IPS DF 19.7 (cell line): ENCODE results near the gene KAT6B.

Experiments used
- DNase-seq: peaks from one replicate; pipeline ENCODE4 v3.0.0-alpha.2; 2013; ENCODE audit warnings: low read depth, low spot score

Gene KAT6B

DNA sequence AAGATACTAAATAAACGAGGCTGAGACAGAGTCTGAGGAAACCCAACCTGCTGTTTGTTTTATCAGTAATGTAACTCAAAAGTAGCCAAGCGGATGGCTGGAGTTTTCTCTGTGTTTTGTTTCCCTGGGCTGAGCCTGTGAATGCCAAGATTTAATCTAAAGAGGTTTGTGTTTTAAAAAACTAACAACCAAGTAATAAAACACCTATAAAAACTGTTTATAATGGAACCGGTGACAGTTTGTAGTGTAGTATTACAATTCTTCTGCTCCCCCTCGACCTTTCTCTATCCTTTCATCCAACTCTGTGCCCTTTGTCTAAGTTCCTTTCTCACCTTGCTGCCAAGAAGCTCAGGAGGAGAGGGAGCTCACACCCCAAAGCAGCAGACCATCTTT is 2.6 kb upstream of the KAT6B start:
- DNase-seq: no peak

DNA sequence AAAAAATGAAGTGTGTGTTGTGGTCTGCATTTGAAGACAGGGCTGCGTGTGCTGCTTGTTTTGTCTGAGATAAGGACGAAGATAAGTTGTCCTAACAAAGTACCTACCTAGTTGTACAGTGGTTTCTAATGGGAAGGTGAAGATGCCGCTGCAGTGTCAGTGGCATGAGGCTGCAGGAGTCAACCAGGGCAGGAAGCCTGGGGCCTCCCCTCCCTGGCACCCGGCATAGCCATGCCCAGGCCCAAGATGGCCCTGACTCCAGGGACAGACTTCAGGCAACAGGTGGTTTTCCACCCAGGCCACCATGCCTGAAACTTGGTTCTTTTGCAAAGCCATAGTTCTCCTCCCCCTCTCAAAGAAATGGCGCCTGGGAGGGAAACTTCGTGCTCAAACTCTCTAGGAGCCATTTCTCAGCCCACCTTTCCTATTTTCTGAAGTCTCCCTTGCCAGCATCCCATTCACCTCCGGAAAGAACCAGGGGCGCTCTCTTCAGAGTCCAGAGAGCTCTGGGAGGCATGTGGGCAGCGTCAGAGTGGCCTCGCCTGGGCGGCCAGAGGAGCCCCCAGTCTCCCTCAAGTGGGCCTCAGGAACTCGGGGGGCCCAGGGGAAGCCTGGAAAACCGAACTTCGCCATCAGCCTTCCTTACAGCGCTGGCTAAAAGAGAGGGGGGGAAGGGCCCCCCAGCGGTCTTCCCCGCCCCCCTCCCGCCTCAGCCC is 2.1 kb upstream of the KAT6B start:
- no peak for DNase-seq

DNA sequence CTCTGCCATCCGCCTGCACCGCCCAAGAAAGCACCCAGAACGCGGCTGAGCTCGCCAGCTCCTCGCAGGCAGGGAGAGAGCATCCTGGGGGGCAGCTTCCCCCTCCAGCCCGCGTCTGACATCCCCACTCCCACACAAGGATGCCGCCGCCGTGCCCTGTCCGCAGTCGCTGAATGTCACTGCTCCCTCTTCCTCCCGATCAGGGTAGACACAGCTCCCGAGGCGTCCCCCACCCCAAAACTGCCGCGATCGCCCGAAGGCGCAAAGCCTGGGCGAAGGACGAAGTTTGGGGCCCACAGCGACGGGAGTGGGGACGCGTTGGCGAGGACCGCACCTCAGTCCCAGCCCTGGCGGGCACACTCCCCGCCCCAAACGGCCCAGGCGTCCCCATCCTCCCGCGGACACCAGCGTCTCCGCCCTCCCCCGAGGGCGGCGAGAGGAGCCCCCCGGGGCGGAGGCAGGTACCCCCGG is 1.5 kb upstream of the KAT6B start:
- no peak for DNase-seq

DNA sequence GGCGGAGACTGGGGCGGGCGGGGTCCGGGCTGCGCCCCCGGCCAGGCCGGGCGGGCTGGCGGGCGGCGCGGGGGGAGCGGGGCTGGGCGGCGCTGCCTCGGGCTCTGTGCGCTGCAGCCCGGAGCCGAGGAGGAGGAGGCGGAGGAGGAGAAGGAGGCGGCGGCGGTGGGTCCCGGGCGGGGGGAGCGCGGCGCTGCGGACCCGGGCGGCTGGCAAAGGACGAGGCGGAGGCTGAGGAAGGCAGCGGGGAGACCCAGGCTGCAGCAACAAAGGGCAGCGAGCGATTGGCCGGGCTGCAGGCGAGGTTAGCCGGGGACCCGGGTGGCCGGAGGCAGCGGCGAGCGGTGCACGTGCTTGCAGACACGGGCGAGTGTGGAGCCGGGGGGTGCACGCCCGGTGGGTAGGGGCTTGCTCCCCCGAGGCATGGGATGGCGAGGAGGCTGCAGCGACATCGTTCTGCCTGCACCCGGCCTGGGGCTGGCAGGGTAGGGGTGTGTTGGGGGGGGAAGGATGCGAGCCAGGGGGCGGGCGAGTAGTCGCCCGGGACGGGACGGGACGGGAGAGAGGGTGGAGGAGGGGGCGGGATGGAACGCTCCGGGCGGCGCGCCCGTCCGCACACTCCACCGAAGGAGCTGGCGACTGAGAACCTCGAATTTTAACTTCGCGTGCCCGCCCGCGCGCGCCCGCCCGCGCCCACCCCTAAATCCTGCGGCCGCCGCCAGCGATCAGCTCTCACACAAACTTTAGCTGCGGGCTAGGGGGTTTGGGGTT is 844 bp upstream of the KAT6B start:
- no peak for DNase-seq

DNA sequence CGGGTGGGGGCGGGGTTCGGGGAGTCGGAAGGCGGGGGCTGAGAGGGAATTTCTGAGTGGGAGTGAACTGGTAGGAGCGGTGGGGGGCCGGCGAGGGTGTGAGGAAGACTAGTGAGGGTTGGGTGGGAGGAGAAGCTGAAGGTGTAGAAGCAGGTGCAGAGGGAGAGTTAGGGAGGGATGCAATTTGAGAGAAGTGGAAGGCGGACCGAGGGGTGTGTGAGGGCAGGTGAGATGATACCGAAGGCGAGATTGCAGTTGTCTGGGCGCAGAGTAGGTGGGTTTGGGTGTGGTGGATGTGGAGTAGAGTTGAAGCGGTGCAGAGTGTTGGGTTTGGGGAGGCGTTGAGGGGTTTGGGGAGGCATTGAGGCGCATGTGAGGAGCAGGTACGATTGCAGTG is 643 bp downstream of the KAT6B start:
- DNase-seq: no peak

DNA sequence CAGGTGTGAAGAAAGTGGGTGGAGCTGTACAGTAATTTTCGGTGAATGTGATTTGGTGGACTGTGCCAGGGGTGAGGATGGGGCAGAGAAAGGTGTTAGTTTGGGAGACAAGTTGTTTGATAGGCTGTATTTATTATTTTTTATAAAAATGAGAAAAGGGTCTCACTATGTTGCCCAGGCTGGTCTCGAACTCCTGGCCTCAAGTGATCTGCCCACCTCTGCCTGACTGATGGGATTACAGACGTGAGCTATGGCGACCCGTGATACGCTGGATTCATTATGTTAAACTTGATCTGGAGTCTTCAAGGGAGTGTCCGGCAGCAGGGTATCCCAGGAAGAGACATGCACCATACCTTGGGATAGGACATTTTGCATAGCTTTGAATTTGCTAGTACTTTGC is 1.3 kb downstream of the KAT6B start:
- no peak for DNase-seq

DNA sequence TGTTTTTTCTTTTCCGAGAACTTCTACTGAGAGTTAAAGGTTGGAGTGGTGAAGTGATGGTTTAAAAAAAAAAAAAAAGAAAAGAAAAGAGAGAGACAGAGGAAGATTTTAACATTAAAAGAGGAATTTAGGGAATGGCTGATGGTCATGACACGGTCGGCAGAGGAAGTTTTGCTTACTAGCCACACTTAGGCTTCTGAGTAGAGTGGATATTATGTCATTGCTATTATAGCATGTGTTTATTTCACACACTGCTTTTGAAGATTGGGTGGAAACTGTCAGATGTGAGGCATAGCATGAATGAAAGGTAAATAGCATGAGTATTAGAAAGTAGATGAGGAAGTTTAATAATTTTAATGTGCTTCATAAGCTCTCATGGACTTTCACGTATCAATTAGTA is 2.5 kb downstream of the KAT6B start:
- DNase-seq: no peak

DNA sequence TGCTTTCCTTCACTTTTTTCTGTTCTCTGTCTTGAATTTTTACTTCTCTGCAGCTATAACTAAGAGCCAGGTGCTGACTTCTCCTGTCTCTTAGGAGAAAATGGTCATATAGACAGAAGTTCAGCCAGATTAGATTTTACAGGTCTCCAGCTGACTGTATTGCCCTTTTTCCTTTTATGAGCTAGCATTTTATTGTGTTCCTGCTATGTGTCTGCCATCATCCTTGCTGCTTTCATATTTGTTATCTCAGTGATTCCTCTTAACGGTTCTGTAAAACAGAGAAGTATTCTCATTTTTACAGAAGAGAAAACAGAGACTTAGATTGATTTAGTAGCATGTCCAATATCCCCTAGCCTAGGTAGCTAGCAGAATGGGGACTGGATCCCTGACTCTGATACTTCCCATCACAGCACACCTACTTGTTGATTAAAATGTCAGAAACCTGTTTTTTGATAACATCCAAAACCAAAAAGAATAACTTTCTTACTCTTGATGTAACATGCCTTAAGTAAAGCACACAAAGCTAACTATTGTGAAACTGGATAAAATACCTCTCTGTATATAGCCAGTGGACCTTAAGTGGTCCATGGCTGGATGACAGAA is 5.2 kb downstream of the KAT6B start:
- no peak for DNase-seq

DNA sequence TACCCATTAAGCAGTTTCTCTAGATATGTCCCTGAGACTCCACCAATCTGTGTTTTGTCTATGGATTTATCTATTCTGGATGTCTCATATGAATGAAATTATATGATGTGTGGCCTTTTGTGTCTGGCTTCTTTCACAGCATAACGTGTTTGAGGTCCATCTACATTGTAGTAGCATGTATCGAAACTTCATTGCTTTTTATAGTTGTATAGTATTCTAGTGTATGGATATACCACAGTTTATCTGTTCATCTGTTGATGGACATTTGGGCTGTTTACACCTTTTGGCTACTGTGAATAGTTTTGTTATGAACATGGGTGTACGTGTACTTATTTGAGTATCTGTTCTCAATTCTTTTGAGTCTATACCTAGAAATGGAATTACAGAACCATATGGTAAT is 9.6 kb downstream of the KAT6B start:
- no peak for DNase-seq

DNA sequence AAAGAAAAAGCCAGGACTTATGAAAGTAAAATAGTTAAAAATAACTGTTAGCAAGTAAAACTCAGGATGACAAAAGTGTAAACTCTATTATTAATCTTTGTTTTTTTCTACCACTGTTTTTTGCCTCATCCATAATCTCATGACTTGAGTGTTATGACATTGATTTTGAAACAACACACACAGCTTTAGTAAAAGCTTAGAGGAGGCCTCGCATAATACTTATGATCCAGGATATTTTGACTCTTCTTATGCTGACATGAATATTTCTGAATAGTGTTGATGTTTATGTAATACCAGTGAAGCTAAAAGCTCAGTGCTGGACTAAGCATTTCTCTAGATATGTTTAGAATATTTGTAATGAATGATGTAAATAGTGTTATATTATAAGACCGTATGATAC is 10.5 kb downstream of the KAT6B start:
- no peak for DNase-seq

DNA sequence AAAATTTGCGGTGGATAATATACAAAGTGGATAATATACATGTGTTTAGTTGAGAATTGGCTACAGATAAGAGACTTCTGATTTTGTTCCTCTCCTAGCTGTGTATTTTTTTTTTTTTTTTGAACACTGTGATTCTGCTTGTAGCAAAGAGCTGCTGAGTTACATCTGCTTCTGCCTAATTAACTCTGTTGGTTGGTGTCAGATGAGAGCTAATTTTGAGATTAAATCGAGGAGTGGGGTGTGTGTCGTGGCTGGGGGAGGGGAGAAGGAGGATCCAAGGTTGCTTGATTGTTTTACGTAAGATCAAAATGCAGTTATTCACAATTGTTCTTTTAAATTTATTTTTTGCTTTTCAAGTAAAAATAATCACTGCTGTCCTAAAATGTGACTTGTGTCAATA is 11.3 kb downstream of the KAT6B start:
- no peak for DNase-seq

DNA sequence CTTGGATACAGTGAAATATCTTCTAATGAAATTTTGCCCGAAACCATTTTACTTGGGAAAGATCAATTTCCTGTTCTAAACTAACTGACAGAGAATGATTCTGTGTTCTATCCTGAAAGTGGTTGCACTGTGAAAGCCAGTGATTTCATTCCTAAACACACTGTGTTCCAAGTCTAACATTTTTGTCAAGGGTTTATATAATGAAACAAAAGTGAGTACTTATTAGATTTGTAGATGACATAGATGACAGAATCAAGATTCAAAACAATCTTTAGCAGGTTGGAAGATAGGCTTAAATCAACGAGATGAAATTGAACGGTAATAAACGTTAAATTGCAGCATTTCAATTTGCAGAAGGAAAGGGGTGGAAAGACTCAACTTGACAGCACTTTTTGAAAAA is 13.3 kb downstream of the KAT6B start:
- DNase-seq: no peak

DNA sequence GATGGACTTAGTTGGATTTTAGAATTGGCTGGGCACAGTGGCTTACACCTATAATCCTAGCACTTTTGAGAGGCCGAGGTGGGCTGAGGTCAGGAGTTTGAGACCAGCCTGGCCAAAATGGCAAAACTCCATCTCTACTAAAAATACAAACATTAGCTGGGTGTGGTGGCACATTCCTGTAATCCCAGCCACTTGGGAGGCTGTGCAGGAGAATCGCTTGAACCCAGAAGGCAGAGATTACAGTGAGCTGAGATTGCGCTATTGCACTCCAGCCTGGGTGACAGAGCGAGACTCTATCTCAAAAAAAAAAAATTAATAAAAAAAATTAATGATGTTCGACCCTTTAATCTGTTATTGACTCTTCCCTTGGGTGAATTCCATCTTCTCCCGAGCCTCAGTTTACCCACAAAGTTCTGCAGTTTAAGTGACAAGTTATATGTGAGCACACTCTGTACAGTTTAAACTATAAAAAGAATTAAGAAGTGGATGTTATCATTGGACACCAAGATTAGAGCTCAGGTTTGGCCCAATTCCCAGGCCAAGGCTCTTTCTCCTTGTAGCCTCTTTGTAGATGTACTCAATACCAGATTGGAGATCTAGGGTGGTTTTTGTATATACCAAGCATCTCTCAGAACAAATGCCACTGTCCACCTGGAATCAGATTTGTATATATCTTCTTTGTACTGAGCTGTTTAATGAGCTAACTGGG is 15.0 kb downstream of the KAT6B start:
- DNase-seq: no peak

DNA sequence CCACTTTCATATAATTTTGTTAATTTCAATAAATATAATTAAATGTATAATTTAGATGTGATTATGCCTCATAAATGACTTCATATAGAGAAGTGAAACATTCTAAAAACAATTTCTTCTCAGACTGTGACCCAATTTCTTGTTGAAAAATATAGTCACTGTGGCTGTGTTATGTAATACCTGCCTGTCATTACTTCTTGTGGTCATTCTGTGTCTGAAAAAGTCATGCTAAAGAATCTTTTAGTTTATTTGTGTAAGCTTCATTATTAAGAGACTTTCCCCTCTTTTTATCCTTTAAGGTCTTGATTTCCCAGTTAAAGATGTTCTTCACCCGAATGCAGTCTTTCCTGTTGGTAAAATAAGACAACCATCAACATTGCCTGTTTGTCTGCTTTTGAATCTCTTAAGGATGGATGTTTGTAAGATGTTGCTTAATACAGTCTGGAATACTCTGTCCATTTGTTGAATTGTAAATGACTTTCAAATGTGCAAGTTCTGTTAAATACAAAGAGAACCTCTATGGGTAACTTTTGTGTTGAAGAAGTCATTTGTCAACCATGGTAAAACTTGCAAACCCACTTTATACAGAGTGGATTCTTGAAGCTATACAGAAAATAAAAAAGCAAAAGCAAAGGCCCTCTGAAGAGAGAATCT is 16.0 kb downstream of the KAT6B start:
- no peak for DNase-seq

DNA sequence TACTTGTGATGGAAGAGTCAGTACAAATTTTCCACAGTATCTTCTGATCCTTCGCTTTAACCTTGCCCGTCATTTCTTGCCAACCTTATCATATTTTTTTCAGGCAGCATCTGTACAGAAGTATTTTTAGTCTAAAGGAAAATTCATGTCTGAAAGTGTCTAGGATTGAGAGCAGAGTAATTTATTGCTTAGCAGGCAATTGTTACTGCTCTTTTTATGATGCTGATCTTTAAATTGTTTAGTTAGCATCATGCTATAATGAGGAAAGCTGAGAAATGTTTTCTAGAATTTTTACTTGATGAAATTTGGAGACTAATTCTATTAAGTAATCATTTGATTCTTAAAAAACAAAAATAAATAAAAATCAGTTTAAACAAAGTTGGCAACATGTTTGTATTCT is 20.6 kb downstream of the KAT6B start:
- no peak for DNase-seq

DNA sequence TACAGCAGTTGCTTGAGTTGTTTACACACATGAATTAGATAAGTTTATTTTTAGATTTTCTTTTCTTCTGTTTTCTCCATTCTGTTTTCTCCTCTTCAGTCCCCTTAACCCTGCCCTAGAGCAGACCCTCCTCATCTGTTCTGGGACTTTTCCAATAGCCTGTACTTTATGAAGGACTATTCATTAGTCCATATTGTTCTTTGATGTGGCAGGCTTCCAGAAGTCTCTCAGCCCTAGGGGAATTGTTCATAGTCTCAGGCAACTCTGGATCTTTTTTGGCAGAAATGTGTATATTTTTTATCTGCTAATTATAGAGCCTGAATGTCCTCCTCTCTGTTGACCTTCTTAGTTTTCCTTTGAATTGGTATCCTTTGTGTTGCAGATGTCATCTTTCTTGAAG is 25.4 kb downstream of the KAT6B start:
- no peak for DNase-seq

DNA sequence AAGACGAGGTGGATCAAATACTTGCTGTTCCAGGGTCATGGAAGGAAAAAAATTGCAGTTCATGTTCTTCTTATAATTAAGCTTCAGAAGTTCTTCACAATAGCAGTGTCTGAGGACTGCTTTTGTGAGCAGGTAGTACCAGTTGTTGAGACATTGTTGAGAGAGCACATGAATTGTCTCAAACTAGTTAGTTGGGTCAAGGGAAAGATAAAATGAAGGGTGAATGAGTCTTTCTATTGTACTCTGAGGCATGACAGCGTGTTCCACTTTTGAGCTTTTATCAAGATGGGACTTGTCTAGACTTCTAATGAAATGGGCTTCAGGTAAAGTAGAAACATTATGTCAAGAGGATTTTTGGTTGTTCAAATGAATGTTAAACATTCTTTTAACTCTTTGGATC is 26.0 kb downstream of the KAT6B start:
- DNase-seq: no peak

DNA sequence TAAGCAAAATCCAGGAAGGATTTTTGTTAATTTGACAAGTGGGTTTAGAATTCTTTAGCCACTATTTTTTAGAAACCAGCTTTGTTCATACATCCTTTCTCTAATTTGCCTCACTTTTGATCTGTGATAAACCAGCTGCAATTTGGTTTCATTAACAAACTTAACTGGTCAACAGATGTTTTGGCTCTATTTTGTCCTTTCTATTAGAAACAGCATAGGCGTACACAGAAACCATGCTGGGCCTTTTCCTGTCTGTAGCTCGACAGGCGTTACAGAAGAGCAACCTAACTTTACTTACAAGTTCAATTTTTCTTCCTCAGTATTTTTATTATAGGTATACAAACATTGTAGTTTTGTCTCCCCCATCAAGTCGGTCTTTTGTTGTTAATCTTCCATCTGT is 28.2 kb downstream of the KAT6B start:
- no peak for DNase-seq

DNA sequence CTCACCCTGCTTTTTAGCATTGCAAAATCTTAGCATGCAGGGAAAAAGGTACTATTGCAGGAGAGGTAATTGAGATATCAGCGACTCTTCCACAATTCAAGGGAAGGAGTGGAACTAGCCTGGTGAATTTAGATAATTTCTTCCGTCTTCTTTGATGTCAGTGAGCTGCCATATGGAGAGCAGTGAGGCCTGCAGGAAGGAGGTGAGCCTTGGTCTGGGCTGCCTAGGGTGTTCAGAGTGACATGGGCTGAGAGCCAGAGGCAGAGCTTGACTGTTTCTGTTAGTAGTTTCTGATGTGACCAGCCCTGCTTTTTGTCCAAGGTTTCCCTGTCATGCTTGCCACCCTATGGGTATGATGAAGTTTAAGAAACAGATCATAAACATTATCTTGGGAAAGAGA is 28.6 kb downstream of the KAT6B start:
- DNase-seq: no peak

DNA sequence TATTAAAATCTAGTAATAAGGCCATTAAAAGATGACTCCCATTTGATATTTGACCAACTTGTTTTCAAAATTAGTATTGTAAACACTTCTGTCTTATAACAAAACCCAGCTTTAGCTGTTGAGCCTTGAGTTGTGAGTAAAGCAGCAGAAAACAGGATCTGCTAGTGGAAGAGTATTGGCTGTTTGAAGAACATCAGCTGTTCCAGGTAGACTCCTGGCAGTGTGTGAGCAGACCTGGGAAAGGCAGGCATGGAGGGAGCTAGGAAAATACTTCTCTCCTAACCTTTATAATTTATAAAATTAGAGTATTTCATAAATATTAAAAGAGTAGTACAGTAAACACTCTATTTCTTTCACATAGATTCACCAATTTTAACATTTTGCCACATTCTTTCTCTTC is 29.0 kb downstream of the KAT6B start:
- DNase-seq: no peak

DNA sequence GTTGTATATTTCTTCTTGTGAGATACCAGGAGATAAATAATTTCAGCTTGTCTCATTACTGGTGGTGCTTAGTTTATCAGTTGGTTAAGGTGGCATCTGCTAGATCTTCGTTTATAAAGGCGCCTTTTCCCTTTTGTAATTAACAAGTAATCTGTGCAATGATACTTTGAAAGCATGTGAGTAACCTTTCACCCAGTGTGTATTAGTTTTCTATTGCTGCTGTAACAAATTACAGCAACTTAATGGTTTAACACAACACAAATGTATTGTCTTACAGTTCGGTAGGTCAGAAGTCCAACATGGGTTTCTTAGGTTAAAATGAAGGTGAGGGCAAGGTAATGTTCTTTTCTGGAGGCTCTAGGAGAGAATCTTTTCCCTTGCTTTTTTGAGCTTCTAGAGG is 30.5 kb downstream of the KAT6B start:
- DNase-seq: no peak

DNA sequence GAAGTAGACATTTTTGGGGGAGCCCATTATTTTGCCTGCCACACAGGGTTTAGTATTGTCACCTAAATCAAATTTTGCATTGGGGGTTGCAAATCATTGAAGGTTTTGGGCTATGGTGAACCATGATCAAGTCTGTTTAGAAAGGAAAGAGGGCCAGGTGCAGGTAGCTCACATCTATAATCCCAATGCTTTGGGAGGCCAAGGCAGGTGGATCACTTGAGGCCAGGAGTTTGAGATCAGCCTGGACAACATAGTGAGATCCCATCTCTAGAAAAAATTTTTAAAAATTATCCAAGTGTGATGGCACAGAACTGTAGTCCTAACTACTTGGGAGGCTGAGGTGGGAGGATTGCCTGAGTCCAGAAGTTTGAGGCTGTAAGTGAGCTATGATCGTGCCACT is 31.2 kb downstream of the KAT6B start:
- DNase-seq: no peak
